Measurements from ENCODE around the gene LPCAT3.

GRCh38 chr12:6943722-6944380 lies 74.4 kb downstream of the LPCAT3 start, which contains the start of the genes C12orf57 and RNU7-1:
- TF ChIP-seq CTCF (conservative IDR thresholded peaks at IDR 0.05; ENCODE audit: low read depth, low read length), result no peak
- no peak for TF ChIP-seq EZH2 (IDR thresholded peaks at IDR 0.05; ENCODE audit: borderline replicate concordance, low read depth, low read length, poor library complexity, severe bottlenecking)
